ENCODE measurements around the gene PSPH. TPM values are rescaled to one million over a fixed set of nuclear protein-coding genes. Genes with fewer than 3 reads are reported as not detected.

PSPH gene
- polyA plus RNA-seq, 1 of the 3 experiments (the other 2 are of a cell fraction): 50.5 TPM

DNA sequence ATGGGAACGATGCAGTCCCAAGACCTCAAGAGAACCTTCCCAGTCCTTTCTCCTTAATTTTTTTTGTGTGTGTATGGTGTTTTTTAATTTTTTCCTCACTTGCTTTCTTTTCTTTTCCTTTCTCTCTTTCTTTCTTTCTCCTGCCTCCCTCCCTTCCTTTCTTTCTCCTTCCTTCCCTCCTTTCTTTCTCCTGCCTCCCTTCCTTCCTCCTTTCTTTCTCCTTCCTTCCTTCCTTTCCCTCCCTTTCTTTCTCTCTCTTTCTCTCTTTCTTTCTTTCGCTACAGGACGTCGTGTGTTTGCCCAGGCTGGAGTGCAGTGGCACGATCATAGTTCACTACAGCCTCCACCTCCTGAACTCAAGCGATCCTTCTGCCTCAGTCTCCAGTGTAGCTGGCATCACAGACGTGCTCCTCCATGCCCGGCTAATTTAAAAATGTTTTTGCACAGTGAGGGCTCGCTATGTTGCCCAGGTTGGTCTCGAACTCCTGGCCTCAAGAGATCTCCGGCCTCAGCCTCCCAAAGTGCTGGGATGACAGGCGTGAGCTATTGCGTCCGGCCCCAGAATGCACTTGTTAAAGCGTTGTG, 87.6 kb downstream of the PSPH start:
- WGBS (ENCODE audit: low lambda C conversion rate): 65% methylated on average over 15 of the region's 15 CpGs
- POLR2A ChIA-PET: interaction anchor here (0.6 to 1.7 kb wide), 11 partner anchors 8 to 598 kb away, joined by 3 to 8 read pairs (median 4); partner anchors contain the start of gene SUMF2

GRCh38 chr7:55962014-55962413, 89.2 kb downstream of the PSPH start:
- Histone ChIP-seq H3K36me3 (replicated peaks in 1 of 2; ENCODE audit: control insufficient read depth in 1 of 2, insufficient read depth in 2 of 2, low read length in 1 of 2) (peaks cover 0 to 7% of the 10 kb centered on the region in 2 experiments), H3K27me3 (ENCODE audit: insufficient read depth) (no peaks in the 10 kb centered on the region), H2AFZ (ENCODE audit: low read depth) (no peak overlapping the region), H3F3A (replicated peaks; ENCODE audit: insufficient read depth) (peaks cover 30% of the 10 kb centered on the region), H3K4me3 (ENCODE audit: low read depth in 2 of 2, low read length in 1 of 2) (no peak overlapping the region), H3K27ac (ENCODE audit: low read depth in 2 of 2, low read length in 1 of 2) (no peak overlapping the region), H3K79me2 (ENCODE audit: insufficient read depth) (peaks cover 26% of the 10 kb centered on the region), H3K9ac (no peak overlapping the region), H3K4me2 (no peak overlapping the region), H3K4me1 (ENCODE audit: control insufficient read depth in 1 of 2, insufficient read depth in 2 of 2, low read depth in 1 of 2, low read length in 1 of 2) (peaks cover 6% of the 10 kb centered on the region in 2 experiments; a peak in 2 of 4 replicates), H4K20me1 (ENCODE audit: insufficient read depth) (peaks cover 13% of the 10 kb centered on the region), H3K9me3 (no peaks in the 10 kb centered on the region), H3K9me2 (no peaks in the 10 kb centered on the region)
- ChIA-PET CTCF (interaction anchor here (0.9 kb wide), 1 partner anchor 76 kb away, joined by 3 read pairs; no protein-coding TSS in a partner anchor), POLR2A (no interaction called here)
- 73% methylated on average over 3 of the region's 3 CpGs for WGBS (ENCODE audit: low lambda C conversion rate)
- TF ChIP-seq PBX3 (IDR thresholded peaks at IDR 0.05) (no peak), GATA2 (CRISPR knock-in tag; IDR thresholded peaks at IDR 0.05) (no peak), IRF3 (IDR thresholded peaks at IDR 0.05; ENCODE audit: low read depth, low read length) (no peak), RXRA (IDR thresholded peaks at IDR 0.05; ENCODE audit: borderline replicate concordance, low read depth) (no peak), EZH2phosphoT487 (IDR thresholded peaks at IDR 0.05; ENCODE audit: borderline replicate concordance, low read depth) (no peak), FOXJ3 (CRISPR knock-in tag; IDR thresholded peaks at IDR 0.05) (no peak), TCF12 (IDR thresholded peaks at IDR 0.05) (no peak), USF2 (IDR thresholded peaks at IDR 0.05; ENCODE audit: borderline replicate concordance, low read depth, low read length) (no peak), NFIC (IDR thresholded peaks at IDR 0.05; ENCODE audit: borderline replicate concordance) (no peak), YY1 (IDR thresholded peaks at IDR 0.05; ENCODE audit: low read depth) (no peak), NRF1 (IDR thresholded peaks at IDR 0.05; ENCODE audit: low read depth, low read length) (no peak), ELF1 (IDR thresholded peaks at IDR 0.05) (no peak), TAF1 (IDR thresholded peaks at IDR 0.05; ENCODE audit: borderline replicate concordance, low read depth, low read length) (no peak), RFX5 (IDR thresholded peaks at IDR 0.05; ENCODE audit: low read length) (no peak), SIN3A (IDR thresholded peaks at IDR 0.05; ENCODE audit: borderline replicate concordance, low read depth, low read length) (no peak)
- TF ChIP-seq, protein P1, sequence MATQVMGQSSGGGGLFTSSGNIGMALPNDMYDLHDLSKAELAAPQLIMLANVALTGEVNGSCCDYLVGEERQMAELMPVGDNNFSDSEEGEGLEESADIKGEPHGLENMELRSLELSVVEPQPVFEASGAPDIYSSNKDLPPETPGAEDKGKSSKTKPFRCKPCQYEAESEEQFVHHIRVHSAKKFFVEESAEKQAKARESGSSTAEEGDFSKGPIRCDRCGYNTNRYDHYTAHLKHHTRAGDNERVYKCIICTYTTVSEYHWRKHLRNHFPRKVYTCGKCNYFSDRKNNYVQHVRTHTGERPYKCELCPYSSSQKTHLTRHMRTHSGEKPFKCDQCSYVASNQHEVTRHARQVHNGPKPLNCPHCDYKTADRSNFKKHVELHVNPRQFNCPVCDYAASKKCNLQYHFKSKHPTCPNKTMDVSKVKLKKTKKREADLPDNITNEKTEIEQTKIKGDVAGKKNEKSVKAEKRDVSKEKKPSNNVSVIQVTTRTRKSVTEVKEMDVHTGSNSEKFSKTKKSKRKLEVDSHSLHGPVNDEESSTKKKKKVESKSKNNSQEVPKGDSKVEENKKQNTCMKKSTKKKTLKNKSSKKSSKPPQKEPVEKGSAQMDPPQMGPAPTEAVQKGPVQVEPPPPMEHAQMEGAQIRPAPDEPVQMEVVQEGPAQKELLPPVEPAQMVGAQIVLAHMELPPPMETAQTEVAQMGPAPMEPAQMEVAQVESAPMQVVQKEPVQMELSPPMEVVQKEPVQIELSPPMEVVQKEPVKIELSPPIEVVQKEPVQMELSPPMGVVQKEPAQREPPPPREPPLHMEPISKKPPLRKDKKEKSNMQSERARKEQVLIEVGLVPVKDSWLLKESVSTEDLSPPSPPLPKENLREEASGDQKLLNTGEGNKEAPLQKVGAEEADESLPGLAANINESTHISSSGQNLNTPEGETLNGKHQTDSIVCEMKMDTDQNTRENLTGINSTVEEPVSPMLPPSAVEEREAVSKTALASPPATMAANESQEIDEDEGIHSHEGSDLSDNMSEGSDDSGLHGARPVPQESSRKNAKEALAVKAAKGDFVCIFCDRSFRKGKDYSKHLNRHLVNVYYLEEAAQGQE (IDR thresholded peaks at IDR 0.05; ENCODE audit: low read depth, low read length): no peak
- no peak for DNase-seq

More for the DNA sequence above, 87.6 kb downstream of the PSPH start:
- peaks cover 42% of the 10 kb centered on the region for H3K79me2 ChIP-seq (ENCODE audit: insufficient read depth)
- peaks cover 0 to 14% of the 10 kb centered on the region in 2 experiments for H3K36me3 ChIP-seq (replicated peaks in 1 of 2; ENCODE audit: control insufficient read depth in 1 of 2, insufficient read depth in 2 of 2, low read length in 1 of 2)
- peaks cover 14% of the 10 kb centered on the region for H4K20me1 ChIP-seq (ENCODE audit: insufficient read depth)
- peak overlapping the region; percentile 9; the same call in 1 of the 2 replicates for H3K9ac ChIP-seq
- peak overlapping the region; percentile 22; the same call in 1 of the 2 replicates for H3K4me2 ChIP-seq
- CTCF ChIA-PET: interaction anchor here (0.5 to 4.0 kb wide), 45 partner anchors 8 to 1794 kb away, joined by 3 to 50 read pairs (median 4); no protein-coding TSS in a partner anchor
- TF ChIP-seq TEAD4 (IDR thresholded peaks at IDR 0.05; ENCODE audit: borderline replicate concordance, insufficient read depth) (no peak), GABPA (IDR thresholded peaks at IDR 0.05; ENCODE audit: low read depth) (no peak), EZH2phosphoT487 (IDR thresholded peaks at IDR 0.05; ENCODE audit: borderline replicate concordance, low read depth) (no peak), RAD21 (IDR thresholded peaks at IDR 0.05; ENCODE audit: low read length) (no peak), MEF2A (IDR thresholded peaks at IDR 0.05; ENCODE audit: borderline replicate concordance, low read depth) (no peak), NFIC (IDR thresholded peaks at IDR 0.05; ENCODE audit: borderline replicate concordance) (no peak), RXRA (IDR thresholded peaks at IDR 0.05; ENCODE audit: borderline replicate concordance, low read depth) (no peak), TAF1 (IDR thresholded peaks at IDR 0.05; ENCODE audit: borderline replicate concordance, low read depth, low read length) (no peak), SMC3 (IDR thresholded peaks at IDR 0.05; ENCODE audit: low read depth, low read length) (no peak), RCOR1 (IDR thresholded peaks at IDR 0.05; ENCODE audit: low read length) (no peak), TCF12 (IDR thresholded peaks at IDR 0.05) (no peak), RFX5 (IDR thresholded peaks at IDR 0.05; ENCODE audit: low read length) (no peak), GATA2 (CRISPR knock-in tag; IDR thresholded peaks at IDR 0.05) (no peak)
- H3K27ac ChIP-seq (ENCODE audit: low read depth in 2 of 2, low read length in 1 of 2): peak overlapping the region in 1 of 2 experiments; percentile 45; a peak in 1 of 4 replicates
- H3K9me3 ChIP-seq: no peaks in the 10 kb centered on the region
- H3K27me3 ChIP-seq (ENCODE audit: insufficient read depth): no peaks in the 10 kb centered on the region
- H3K4me3 ChIP-seq (ENCODE audit: low read depth in 2 of 2, low read length in 1 of 2): peak overlapping the region; percentile 57 to 62; a peak in 3 of 4 replicates
- peaks cover 30% of the 10 kb centered on the region for H3F3A ChIP-seq (replicated peaks; ENCODE audit: insufficient read depth)
- H2AFZ ChIP-seq (ENCODE audit: low read depth): peak overlapping the region; percentile 91
- H3K4me1 ChIP-seq (ENCODE audit: control insufficient read depth in 1 of 2, insufficient read depth in 2 of 2, low read depth in 1 of 2, low read length in 1 of 2): peaks cover 6% of the 10 kb centered on the region in 2 experiments; a peak in 2 of 4 replicates
- no peak for DNase-seq
- H3K9me2 ChIP-seq: no peaks in the 10 kb centered on the region
